Measurements from ENCODE around the gene RBM14. TPM values are rescaled to one million over a fixed set of nuclear protein-coding genes. Genes with fewer than 3 reads are reported as not detected.
"Not testable (repeated sequence)": the region's sequence is repeated elsewhere in the genome, so short reads cannot be mapped to it uniquely, and the experiment has no call there.

RBM14 gene
- total RNA-seq, 2 donors from 2014 or later, result 29.8 to 37.6 TPM

- peaks cover 5% of the 10 kb centered on the region for H3K4me1 ChIP-seq
- intact Hi-C loops (cut with DNase I), result no loop called here
- no peaks in the 10 kb centered on the region for H3K27me3 ChIP-seq
- ATAC-seq (no peak), DNase-seq (no peak)
- no peak overlapping the region for H3K27ac ChIP-seq
- no peak overlapping the region for H3K4me3 ChIP-seq
- H3K9me3 ChIP-seq, result no peaks in the 10 kb centered on the region
- no peaks in the 10 kb centered on the region for H3K36me3 ChIP-seq (replicated peaks in 1 of 2; ENCODE audit: insufficient read depth in 1 of 2, low read depth in 2 of 2)
- TF ChIP-seq POLR2A (IDR thresholded peaks at IDR 0.05) (no peak), CTCF (IDR thresholded peaks at IDR 0.05) (no peak)
- WGBS, 2 donors, result 56 to 63% methylated on average over 2 to 3 of the region's 3 CpGs
These were observed 35.2 kb upstream of the RBM14 start for GRCh38 chr11:66581261-66581660.

GRCh38 chr11:66582565-66583147, 33.8 kb upstream of the RBM14 start:
- intact Hi-C loops (cut with DNase I); H3K9me3 ChIP-seq; H3K36me3 ChIP-seq (replicated peaks in 1 of 2; ENCODE audit: insufficient read depth in 1 of 2, low read depth in 2 of 2); H3K4me1 ChIP-seq; H3K27ac ChIP-seq; DNase-seq; ATAC-seq; H3K27me3 ChIP-seq; H3K4me3 ChIP-seq: not testable (repeated sequence)
- 81 to 83% methylated on average over 3 of the region's 3 CpGs for WGBS, 2 donors

GRCh38 chr11:66585447-66585846, 31.0 kb upstream of the RBM14 start:
- H3K4me3 ChIP-seq; DNase-seq; H3K9me3 ChIP-seq; H3K27ac ChIP-seq; H3K27me3 ChIP-seq; H3K4me1 ChIP-seq; intact Hi-C loops (cut with DNase I); ATAC-seq; H3K36me3 ChIP-seq (replicated peaks in 1 of 2; ENCODE audit: insufficient read depth in 1 of 2, low read depth in 2 of 2): not testable (repeated sequence)
- 92 to 100% methylated on average over 1 of the region's 1 CpG for WGBS, 2 donors

GRCh38 chr11:66586136-66586535, 30.3 kb upstream of the RBM14 start:
- 39 to 57% methylated on average over 2 of the region's 2 CpGs for WGBS, 2 donors
- ATAC-seq, result no peak

GRCh38 chr11:66589315-66589714, 27.1 kb upstream of the RBM14 start:
- H3K4me3 ChIP-seq; ATAC-seq; H3K27ac ChIP-seq; H3K27me3 ChIP-seq; H3K36me3 ChIP-seq (replicated peaks in 1 of 2; ENCODE audit: insufficient read depth in 1 of 2, low read depth in 2 of 2); DNase-seq; intact Hi-C loops (cut with DNase I); H3K9me3 ChIP-seq: not testable (repeated sequence)
- WGBS, 2 donors, result 55 to 65% methylated on average over 2 of the region's 2 CpGs
- peaks cover 18% of the 10 kb centered on the region for H3K4me1 ChIP-seq

More at GRCh38 chr11:66586136-66586535, 30.3 kb upstream of the RBM14 start:
- H3K4me1 ChIP-seq, result no peaks in the 10 kb centered on the region
- no peaks in the 10 kb centered on the region for H3K36me3 ChIP-seq (replicated peaks in 1 of 2; ENCODE audit: insufficient read depth in 1 of 2, low read depth in 2 of 2)
- no peak for DNase-seq
- TF ChIP-seq CTCF (IDR thresholded peaks at IDR 0.05) (no peak), POLR2A (IDR thresholded peaks at IDR 0.05) (no peak)
- H3K9me3 ChIP-seq, result no peaks in the 10 kb centered on the region
- H3K27ac ChIP-seq, result no peak overlapping the region
- intact Hi-C loops (cut with DNase I), result no loop called here
- no peak overlapping the region for H3K4me3 ChIP-seq
- no peaks in the 10 kb centered on the region for H3K27me3 ChIP-seq

- WGBS, 2 donors, result 96 to 97% methylated on average over 6 to 7 of the region's 7 CpGs
- ATAC-seq (no peak), DNase-seq (no peak)
- Histone ChIP-seq H3K9me3 (no peaks in the 10 kb centered on the region), H3K27ac (no peak overlapping the region), H3K27me3 (no peaks in the 10 kb centered on the region), H3K4me3 (no peak overlapping the region), H3K36me3 (replicated peaks in 1 of 2; ENCODE audit: insufficient read depth in 1 of 2, low read depth in 2 of 2) (no peaks in the 10 kb centered on the region), H3K4me1 (peaks cover 24% of the 10 kb centered on the region)
- no peak for TF ChIP-seq CTCF (IDR thresholded peaks at IDR 0.05)
- TF ChIP-seq POLR2A (IDR thresholded peaks at IDR 0.05), result no peak
- intact Hi-C loops (cut with DNase I), result no loop called here
These were observed 26.3 kb upstream of the RBM14 start for GRCh38 chr11:66589996-66590675.

All from body of pancreas (tissue), 4 donors.